ES-I3 (cell line): ENCODE results near the gene UBE2R2.
"Not testable (repeated sequence)": the region's sequence is repeated elsewhere in the genome, so short reads cannot be mapped to it uniquely, and the experiment has no call there.

Experiments used
- H3K36me3 ChIP-seq: 2 replicates; pipeline ENCODE4 v1.6.1; 2013; ENCODE audit warnings: mild to moderate bottlenecking, low read length, control low read depth, moderate library complexity; ENCODE audit not compliant: insufficient read depth
- H3K4me1 ChIP-seq: 2 replicates; pipeline ENCODE4 v1.6.1; 2013; ENCODE audit warnings: mild to moderate bottlenecking, control low read depth, low read length; ENCODE audit not compliant: insufficient read depth
- H3K9ac ChIP-seq: 2 replicates; pipeline ENCODE4 v1.6.1; 2013; ENCODE audit warnings: low read depth, mild to moderate bottlenecking, low read length, moderate library complexity
- H3K9me3 ChIP-seq: 2 replicates; pipeline ENCODE4 v1.6.1; 2013; ENCODE audit warnings: mild to moderate bottlenecking, low read length, moderate library complexity; ENCODE audit not compliant: control insufficient read depth, insufficient read depth

Gene UBE2R2, protein sequence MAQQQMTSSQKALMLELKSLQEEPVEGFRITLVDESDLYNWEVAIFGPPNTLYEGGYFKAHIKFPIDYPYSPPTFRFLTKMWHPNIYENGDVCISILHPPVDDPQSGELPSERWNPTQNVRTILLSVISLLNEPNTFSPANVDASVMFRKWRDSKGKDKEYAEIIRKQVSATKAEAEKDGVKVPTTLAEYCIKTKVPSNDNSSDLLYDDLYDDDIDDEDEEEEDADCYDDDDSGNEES

DNA sequence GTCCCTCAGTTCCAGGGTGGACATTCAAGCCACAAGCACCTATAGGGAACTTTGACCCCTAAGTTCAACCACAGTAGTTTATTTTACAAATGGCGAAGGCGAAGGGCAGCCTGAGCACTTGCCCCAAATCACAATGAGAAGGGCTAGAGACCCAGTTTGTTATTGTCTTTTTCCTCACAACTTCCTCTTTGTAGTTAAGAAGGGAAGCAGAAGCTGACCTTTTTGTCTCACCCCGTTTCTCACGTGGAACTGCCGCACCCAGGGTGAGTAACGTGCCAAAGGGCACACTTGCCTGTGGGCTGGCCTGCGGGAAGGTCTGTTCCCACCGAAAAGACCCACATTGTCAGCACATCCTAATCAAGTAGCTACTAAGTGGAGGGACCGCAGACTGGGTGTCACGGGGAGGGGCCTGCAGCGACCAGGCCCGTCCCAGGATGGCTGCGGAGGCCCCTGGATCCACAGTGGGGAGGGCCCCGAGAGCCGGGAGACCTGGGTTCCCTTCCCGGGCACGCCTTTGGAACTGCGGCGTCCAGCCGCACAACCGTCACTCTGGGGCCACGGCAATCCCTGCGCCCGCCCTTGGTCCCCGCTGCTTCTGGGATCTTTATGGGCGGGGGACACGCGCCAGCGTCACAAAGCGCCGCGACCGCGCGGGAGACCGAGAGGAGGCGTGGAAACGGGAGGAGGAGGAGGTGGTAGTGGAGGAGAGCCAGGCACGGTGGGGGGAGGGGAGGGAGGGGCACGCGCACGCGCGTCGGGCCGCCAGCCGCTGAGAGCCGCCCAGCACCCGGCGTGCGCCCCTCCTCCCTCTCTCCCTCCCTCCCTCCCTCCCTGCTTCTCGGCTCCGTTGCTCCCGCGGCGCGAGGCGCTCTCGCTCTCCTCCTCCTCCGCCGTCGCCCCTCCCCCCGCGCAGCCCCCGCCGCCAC lies at the start of gene UBE2R2:
UBE2R2 (plus strand) TSS at position 834 of the 926 bp plus-strand sequence. CDS start 598 bp downstream, outside the sequence.
- Histone ChIP-seq H3K36me3 (no peaks in the 10 kb centered on the region), H3K4me1 (0 out of 2 replicates have a peak, but pooled peaks cover 3% of the 10 kb centered on the region), H3K9ac (peak within 1 kb of the TSS; percentile 97), H3K9me3 (no peaks in the 10 kb centered on the region)

DNA sequence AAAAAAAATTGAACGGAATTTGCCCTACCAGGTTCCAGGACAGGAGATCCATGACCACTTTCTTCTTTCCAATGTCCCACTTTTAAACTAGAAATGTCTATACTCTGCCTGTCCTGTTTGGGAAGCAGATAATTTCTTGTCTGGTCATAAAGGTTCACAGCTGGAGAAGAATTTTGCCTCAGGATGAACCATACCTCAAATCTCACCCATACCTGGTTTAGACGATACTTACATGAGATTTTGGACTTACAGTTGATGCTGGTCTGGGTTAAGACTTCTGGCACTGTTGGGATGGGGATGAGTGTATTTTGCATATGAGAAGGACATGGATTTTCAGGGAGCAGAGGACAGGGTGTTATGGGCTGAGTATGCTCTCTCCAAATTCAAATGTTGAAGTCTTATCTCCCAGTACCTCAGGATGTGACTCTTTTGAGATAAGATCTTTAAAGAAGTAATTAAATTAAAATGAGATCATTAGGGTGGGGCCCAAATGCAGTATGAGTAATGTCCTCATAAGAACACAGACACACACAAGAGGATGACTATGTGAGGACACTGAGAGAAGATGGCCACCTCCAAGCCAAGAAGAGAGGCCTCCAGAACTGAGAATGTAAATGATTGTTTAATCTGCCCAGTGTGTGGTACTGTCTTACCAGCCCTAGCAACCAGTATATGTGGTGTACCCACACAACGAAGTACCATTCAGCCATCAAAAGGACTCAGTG lies 46.6 kb upstream of the UBE2R2 start:
- not testable (repeated sequence) for H3K9me3 ChIP-seq, H3K9ac ChIP-seq, H3K36me3 ChIP-seq, H3K4me1 ChIP-seq

- not testable (repeated sequence) for H3K4me1 ChIP-seq, H3K9ac ChIP-seq, H3K36me3 ChIP-seq, H3K9me3 ChIP-seq
Observed at GRCh38 chr9:33773135-33773534, 43.8 kb upstream of the UBE2R2 start.

- H3K9ac ChIP-seq, H3K9me3 ChIP-seq, H3K36me3 ChIP-seq, H3K4me1 ChIP-seq: not testable (repeated sequence)
Observed at GRCh38 chr9:33774074-33774659, 42.8 kb upstream of the UBE2R2 start.

DNA sequence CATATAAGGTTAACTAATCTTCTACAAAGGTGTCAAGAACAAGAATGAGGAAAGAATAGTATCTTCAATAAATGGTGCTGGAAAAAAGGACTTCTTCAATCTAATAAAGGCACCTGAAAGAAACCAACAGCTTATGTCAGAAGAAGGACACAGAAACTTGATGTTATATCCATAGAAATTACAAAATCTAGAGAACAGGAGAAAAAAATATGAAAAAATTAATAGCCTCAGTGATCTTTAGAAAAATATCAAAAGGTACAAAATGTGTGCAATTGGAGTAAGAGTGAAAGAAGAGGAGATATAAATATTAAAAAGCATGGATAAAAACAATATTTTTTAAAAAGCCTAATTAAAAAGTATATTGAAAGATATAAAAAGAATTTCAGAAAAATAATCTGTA lies 40.4 kb upstream of the UBE2R2 start:
- H3K9me3 ChIP-seq, result no peaks in the 10 kb centered on the region; the same call in 1 of the 2 replicates
- no peaks in the 10 kb centered on the region for H3K36me3 ChIP-seq
- no peaks in the 10 kb centered on the region for H3K4me1 ChIP-seq
- H3K9ac ChIP-seq, result no peak overlapping the region

- no peaks in the 10 kb centered on the region for H3K4me1 ChIP-seq
- H3K9ac ChIP-seq, result no peak overlapping the region
- H3K36me3 ChIP-seq, result no peaks in the 10 kb centered on the region
- no peaks in the 10 kb centered on the region; the same call in 1 of the 2 replicates for H3K9me3 ChIP-seq
Observed at GRCh38 chr9:33778700-33779351, 38.1 kb upstream of the UBE2R2 start.

GRCh38 chr9:33780276-33780675 lies 36.7 kb upstream of the UBE2R2 start:
- Histone ChIP-seq H3K9me3 (no peaks in the 10 kb centered on the region; the same call in 1 of the 2 replicates), H3K4me1 (no peaks in the 10 kb centered on the region), H3K36me3 (no peaks in the 10 kb centered on the region), H3K9ac (no peak overlapping the region)

DNA sequence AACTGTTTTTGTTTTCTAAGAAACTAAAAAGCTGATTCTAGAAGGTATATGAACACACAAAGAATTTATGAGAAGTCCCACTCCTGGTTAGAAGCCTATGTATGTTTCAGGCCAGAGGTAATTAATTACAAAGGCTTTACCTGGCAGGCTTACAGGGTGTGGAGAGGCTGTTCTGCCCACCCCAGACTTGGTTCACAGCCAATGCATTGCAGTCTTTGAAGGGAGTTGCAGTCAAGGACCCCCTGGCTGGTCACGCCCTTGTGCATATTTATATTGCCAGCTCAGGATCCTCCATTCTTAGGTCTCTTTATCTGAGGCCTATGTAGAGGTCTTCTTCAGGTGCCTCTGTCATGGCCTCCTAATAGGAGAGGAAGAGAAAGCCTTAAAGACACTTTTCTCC lies 35.2 kb upstream of the UBE2R2 start:
- H3K4me1 ChIP-seq, result no peaks in the 10 kb centered on the region
- no peaks in the 10 kb centered on the region for H3K9me3 ChIP-seq
- H3K9ac ChIP-seq, result no peak overlapping the region
- no peaks in the 10 kb centered on the region for H3K36me3 ChIP-seq

DNA sequence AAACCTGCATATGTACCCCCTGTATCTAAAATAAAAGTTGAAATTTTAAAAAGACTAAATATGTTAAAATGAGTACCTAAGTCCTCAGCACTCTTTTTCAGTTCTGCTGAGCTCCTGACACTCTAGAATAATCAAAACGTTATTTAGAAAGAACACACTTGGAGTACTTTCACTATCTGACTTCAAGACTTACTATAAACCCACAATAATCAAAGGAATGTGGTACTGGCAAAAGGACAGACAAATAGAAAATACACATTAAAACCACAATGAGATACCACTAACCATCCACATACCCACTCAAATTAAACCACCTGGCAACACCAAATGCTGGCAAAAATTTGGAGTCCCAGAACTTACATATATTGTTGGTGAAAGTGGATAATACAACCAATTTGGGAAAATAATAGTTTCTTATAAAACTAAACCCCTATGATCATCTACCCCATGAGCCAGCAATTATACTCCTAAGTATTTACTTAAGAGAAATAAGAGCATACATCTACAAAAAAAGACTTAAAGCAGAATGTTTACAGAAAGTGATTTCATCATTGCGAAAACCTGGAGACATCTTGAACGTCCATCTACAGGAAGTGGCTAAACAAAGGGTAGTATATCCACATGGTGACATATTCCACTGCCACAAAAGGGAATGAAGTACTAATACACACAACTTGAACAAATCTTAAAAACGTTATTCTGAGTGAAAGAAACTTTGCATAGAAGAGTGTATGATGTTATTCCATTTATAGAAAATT lies 34.4 kb upstream of the UBE2R2 start:
- Histone ChIP-seq H3K4me1 (no peaks in the 10 kb centered on the region), H3K36me3 (no peaks in the 10 kb centered on the region), H3K9me3 (no peaks in the 10 kb centered on the region), H3K9ac (no peak overlapping the region)

GRCh38 chr9:33785914-33786313 lies 31.0 kb upstream of the UBE2R2 start:
- Histone ChIP-seq H3K9ac (no peak overlapping the region), H3K36me3 (no peaks in the 10 kb centered on the region), H3K4me1 (no peaks in the 10 kb centered on the region), H3K9me3 (no peaks in the 10 kb centered on the region)

DNA sequence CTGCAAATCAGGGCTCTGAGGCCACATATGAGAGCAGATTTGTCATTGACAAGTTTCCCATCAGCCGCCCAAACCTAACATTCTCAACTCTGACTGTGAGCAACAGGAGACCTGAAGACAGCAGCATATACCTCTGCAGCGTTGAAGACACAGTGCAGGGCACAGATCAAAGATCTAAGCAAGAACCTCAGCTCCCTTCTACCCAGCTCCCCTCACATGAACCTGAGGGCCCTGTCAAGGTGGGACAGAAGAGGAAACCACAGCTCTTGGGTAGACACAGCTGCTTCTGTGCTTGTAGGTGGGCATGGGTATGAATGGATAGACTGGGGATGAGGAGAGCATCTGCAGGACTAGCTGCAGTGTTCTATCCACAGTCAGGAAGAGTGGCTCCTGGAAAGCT lies 30.3 kb upstream of the UBE2R2 start:
- no peaks in the 10 kb centered on the region for H3K9me3 ChIP-seq
- no peaks in the 10 kb centered on the region for H3K4me1 ChIP-seq
- H3K36me3 ChIP-seq, result no peaks in the 10 kb centered on the region
- no peak overlapping the region for H3K9ac ChIP-seq

GRCh38 chr9:33787839-33788238 lies 29.1 kb upstream of the UBE2R2 start:
- no peaks in the 10 kb centered on the region for H3K9me3 ChIP-seq
- H3K36me3 ChIP-seq, result no peaks in the 10 kb centered on the region
- no peaks in the 10 kb centered on the region for H3K4me1 ChIP-seq
- no peak overlapping the region for H3K9ac ChIP-seq

DNA sequence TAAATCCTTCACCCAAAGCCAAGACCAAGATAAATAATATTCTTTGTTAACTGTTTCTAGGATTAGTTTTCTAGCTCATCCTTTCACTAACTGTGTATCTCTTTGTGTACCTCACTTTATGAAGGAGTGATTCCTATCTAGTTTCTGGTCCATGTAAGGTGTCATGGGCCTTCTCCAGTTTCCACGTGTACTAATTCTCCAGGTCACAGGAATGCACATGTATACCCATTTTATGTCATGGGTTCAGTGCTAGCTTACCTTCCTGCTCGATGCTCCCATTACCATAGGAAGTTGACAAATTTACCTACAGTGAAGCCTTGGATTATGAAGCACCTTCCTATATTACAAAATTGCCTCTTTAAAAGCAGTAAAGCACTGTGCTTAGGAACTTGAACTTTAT lies 27.5 kb upstream of the UBE2R2 start:
- H3K4me1 ChIP-seq, H3K36me3 ChIP-seq, H3K9me3 ChIP-seq, H3K9ac ChIP-seq: not testable (repeated sequence)
